Right kidney (tissue), 9 donors: Measurements from ENCODE around the gene PLPPR5.
"Not testable (repeated sequence)": the region's sequence is repeated elsewhere in the genome, so short reads cannot be mapped to it uniquely, and the experiment has no call there.

ENCODE experiments used
- DNase-seq: peaks from one replicate; pipeline ENCODE4 v3.0.0-alpha.2; 2016
- long read RNA-seq, 8 donors: transcript quantifications; one replicate each; lab custom pipeline, GENCODE V29; 2026

PLPPR5 gene, protein sequence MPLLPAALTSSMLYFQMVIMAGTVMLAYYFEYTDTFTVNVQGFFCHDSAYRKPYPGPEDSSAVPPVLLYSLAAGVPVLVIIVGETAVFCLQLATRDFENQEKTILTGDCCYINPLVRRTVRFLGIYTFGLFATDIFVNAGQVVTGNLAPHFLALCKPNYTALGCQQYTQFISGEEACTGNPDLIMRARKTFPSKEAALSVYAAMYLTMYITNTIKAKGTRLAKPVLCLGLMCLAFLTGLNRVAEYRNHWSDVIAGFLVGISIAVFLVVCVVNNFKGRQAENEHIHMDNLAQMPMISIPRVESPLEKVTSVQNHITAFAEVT
- long read RNA-seq, donor 1, partial matches to known transcripts, result 0 of 1 reads
- long read RNA-seq, donor 1, other reads (novel, unspliced or antisense), result 0 of 1 reads
- long read RNA-seq, donor 2, result 0 reads
- long read RNA-seq, donor 3, full-length matches to known transcripts, result 2 of 2 reads
- long read RNA-seq, donor 3, partial matches to known transcripts, result 0 of 2 reads
- long read RNA-seq, donor 3, other reads (novel, unspliced or antisense), result 0 of 2 reads
- long read RNA-seq, donor 4, full-length matches to known transcripts, result 2 of 2 reads
- long read RNA-seq, donor 4, partial matches to known transcripts, result 0 of 2 reads
- long read RNA-seq, donor 4, other reads (novel, unspliced or antisense), result 0 of 2 reads
- long read RNA-seq, donor 5, full-length matches to known transcripts, result 3 of 3 reads
- long read RNA-seq, donor 5, partial matches to known transcripts, result 0 of 3 reads
- long read RNA-seq, donor 5, other reads (novel, unspliced or antisense), result 0 of 3 reads
- long read RNA-seq, donor 6, result 0 reads
- long read RNA-seq, donor 7, full-length matches to known transcripts, result 3 of 3 reads
- long read RNA-seq, donor 7, partial matches to known transcripts, result 0 of 3 reads
- long read RNA-seq, donor 7, other reads (novel, unspliced or antisense), result 0 of 3 reads
- long read RNA-seq, donor 8, partial matches to known transcripts, result 7 of 8 reads
- long read RNA-seq, donor 8, other reads (novel, unspliced or antisense), result 0 of 8 reads

DNA sequence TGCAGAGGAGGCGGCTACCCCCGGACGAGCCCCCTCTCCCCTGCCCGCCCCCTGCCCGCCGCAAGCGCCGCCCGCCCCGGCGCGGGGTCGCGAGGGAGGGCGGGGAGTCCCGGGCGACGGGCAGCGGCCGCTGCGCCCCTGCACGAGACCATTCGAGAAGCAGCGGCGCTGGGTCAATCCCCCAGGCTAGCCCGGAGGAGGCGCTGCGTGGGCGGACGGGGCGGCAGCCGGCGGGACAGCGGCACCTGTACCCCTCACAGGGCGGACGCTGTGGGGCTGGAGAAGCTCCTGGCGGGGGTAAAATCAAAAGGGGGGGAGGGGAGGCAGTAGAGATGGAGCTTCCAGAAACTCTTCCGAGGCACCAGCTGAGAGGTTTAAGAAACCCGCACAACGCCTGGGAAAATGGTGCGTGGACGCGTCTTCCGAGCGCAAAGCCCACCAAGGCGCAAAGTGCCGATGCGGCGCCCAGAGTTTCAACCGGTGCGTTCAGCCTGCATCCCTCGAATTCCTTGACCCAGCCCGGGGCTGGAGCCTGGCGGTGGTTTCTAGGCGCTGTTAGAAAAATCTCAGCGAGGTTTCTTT is at the start of gene PLPPR5:
Gene PLPPR5 (minus strand): TSS at position 1 of the 582 bp plus-strand sequence. CDS start 190 bp downstream, outside the sequence.
- peak; percentile 47 for DNase-seq

DNA sequence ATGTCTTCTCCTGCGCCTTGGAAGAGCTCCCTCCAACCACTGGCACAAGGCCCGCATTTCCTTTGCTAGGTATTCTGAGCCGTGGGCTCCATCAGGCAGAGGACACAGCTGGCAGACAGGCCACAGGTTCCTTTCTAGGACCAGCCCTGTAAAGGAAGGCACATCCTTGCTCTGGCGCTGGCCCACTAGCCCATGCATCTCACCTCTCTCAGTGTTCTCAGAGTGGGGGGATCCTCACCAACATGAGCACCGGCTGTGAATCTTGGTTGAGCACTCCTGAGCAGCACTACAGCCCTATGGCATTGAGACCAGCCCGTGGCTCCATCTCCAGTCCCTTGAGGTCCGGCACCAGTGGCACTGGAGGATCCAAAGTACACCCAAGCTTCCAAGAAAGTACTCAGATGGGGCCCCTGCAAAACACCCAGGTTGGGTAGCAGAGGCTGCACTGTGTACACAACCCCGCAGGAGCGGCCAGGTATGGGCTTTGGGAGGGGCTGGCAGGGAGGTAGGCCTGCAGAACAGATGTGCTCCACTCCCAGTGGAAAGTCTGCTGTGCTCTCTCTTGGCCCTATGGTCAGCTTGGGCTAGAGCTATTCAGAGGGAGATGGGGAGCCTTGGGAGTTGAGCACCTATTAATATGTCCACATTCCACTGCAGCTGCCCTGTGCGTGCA is 47.1 kb upstream of the PLPPR5 start:
- DNase-seq, result no peak

DNA sequence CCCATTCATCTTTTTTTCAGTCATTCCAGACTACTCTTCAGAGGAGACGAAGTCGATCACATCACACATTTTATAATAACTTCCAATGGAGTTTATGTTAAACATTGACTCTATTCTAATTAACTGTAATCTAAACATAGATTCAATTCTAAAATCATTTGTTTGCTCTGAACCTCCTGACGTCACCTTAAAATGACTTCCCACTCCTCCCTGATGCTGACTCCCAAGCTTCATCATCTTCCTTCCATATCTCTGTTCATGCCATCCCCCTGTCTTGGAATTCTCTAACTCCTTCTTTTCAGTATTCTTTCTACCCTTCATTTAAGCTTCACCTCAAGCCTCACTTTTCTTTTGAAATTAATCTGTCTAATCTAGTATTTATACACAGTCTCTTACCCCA is 45.1 kb upstream of the PLPPR5 start:
- no peak for DNase-seq

DNA sequence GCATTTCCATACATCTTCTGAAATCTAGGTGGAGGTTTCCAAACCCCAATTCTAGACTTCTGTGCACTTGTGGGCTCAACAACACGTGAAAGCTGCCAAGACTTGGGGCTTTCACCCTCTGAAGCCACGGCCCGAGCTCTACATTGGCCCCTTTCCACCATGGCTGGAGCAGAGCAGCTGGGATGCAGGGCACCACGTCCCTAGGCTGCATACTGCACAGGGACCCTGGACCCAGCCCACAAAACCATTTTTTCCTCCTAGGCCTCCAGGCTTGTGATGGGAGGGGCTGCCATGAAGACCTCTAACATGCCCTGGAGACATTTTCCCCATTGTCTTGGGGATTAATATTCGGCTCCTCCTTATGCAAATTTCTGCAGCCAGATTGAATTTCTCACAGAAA is 32.1 kb upstream of the PLPPR5 start:
- not testable (repeated sequence) for DNase-seq

DNA sequence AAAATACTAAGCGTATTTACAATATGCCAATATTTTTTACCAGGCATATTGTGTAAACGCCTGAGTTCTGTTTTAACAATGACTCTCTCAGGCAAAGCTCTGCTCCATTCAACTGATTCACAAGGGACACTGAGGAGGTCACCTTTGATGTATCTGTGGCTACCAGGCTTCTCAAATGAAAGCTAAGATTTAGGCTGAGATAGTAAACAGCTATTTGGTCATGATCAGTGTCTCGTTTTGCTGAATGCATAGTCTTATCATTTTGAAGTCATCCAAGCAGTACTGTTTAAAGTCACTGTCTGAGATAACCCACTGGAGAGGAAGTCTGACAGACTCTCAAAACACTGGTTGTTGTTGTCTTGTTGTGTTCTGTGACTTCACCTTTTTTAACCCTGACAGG is 13.7 kb upstream of the PLPPR5 start:
- DNase-seq, result no peak

DNA sequence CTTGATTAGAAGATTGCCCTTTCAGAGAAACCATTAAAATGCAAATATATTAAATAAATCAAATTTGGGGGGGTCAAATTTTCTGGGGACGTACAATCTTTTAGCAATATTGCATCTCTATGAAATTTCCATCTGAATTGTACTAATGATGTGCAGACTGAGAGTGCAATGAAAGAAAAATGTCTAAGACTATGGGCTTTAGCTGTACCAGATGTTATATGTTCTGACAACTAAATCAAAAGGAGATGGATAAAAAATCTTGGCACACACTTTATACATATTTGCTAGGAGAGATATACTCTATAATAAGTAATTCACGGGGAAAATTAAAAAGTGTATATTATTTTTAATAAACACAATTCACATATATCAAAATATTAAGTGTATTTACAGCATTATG is 13.0 kb upstream of the PLPPR5 start:
- DNase-seq, result no peak

DNA sequence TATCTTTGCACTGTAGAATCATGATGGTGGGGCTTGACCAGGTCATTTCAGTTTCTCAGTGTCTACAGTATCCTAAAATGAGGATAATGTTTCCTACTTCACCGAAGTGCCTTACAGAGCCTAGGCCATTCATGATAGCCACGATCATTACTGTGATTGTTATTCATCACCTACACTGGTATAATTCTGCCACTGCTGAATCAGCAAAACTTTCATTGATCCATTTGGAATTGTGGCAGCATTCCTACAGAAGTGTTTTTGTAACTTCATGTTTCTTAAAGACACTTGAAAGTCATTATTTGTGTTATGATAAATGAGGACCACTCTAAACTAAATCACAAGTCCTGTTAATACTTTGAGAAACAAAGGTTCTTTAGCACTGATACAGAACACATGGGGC is 6.0 kb upstream of the PLPPR5 start:
- DNase-seq, result no peak

DNA sequence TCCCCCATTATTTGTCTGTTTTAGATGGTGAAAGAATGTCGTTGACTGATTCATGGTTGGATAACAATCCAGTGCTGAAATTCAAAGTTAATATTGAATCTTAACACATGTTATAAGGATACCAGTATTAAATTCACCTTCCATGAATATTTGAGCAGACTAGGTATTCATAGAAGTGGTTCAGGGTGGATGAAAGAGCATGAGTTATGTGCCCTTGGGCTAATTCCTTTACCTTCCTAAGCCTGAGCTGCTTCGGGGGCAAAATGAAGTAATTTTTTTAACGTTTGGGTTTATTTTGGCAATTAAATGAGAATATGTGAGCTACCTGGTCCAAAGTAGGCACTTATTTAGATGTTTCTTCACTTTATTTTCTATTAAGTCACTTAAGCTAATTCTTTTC is 2.7 kb upstream of the PLPPR5 start:
- no peak for DNase-seq

DNA sequence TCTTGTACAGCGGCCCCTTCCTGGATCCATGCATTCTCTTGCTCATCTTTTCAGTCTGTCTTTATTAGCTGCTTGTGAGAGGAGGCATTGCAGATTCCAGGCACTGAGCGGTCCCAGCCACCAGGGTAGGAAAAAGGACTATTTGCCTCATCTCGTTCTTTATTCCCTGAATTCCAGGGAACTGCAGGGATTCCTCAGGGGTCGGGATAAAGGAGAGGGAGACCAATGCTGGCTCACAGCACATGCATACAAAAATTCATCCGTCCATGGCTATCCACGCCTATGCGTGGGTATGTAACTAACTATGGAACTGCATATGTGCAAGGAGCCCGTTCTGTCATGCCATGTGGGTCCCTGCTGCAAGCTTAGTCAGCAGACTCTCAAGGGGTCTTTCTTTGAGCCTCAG is 879 bp upstream of the PLPPR5 start:
- no peak for DNase-seq

DNA sequence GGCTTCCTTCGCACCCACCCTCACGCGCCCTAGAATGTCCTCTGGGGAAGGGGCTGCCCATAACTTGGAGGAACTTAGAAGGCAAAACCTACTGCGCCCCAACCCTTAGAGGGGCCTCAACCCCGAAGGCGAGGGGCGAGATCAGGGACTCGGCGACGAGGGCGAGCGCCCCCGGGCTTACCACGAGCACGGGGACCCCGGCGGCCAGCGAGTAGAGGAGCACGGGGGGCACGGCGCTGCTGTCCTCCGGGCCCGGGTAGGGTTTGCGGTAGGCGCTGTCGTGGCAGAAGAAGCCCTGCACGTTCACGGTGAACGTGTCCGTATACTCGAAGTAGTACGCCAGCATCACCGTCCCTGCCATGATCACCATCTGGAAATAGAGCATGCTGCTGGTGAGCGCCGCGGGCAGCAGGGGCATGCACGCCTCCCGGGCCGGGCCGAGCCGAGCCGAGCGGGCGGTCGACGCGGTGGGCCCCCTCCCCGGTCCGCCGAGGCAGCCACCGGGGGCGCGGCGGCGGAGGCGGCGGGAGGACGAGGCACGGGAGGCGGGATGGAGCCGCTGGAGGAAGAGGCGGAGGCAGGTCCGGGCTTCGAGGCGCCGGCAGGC is 304 bp downstream of the PLPPR5 start:
- peak; percentile 51 for DNase-seq

DNA sequence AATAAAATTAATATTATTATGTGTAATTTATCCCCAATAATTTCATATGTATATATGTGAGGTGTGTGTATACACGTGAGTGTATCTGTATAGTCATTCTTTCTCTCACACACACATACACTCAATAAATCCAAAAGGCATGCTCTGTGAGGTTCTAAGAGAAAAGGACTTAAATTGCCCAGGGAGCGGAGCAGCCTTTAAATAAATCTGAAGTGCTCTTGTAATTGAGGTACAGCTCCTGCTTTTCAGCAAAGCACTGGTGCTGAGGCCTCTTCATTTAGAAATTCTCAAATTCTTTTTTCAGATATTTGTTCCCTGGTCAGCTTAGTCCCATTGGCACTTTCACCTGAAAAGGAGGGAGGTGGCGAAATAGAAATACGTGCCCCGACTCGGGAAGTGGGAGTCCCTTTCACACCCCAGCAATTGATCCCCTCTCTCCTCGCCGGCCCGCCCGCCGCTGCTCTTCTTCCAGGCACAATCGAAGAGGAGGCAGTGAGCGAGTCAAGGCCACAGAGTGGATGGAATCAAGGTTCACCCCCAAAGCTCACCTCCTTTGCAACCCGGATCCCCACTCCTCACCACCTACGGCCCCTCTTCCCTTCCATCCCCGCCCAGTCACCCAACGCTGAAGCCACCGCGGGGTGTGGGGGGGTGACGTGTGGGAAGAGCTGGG is 944 bp downstream of the PLPPR5 start:
- peak; percentile 38 for DNase-seq

DNA sequence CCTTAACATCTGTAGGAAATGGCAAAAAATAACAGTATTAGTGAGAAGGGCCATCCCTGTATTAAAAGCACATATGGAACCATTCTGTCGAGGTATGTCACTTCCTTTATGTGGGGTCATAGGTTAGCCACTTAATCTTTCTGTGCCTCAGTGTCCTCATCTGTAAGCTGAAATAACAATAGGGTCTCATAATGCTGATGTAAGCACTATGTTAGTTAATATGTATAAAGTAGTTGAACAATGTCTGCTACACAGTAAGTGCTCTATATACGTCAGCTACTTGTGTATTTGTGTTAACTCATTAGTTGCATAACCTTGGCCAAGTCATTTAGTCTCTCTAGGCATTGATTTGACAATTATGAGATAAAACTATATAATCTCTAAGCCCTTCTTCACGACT is 11.8 kb downstream of the PLPPR5 start:
- no peak for DNase-seq

DNA sequence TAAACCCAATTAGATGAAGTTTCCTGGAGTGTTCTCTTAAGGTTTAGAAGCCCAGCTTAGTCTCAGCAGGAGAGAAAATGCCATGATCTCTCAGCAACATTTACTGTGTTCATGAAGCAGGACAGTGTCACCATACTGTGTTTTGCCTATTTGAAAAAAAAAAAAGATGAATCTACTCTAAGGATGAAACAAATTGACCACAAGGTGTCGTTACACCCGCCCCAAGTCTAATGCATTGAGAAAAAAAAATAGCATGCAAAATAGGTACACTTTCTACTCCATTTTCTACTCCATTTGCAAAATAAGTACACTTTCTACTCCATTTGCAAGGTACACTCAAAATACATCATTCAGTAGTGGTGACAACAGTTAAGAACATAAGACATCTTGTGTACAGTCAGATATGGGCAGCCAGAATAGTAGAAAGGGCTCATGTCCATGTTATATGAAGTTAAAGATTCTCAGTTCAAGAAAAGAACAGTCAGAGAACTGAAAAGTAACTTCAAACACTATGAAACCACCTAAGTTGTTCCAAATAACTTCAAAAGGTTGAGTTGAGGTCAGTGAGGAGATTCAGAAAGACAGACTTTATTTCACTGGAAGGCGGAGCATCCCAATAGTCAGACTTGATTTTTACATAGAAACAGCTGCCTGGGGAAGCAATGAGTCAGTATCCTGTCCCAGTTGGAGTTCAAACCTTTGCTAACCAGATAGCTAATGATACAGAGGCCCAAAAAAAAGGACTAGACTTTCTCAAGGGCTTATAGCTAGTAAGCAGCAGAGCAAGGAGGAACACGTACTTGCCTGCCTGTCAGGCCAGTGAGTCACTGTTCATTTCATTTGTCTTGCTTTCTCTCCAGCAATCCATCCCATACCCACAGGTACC is 13.3 kb downstream of the PLPPR5 start:
- no peak for DNase-seq

DNA sequence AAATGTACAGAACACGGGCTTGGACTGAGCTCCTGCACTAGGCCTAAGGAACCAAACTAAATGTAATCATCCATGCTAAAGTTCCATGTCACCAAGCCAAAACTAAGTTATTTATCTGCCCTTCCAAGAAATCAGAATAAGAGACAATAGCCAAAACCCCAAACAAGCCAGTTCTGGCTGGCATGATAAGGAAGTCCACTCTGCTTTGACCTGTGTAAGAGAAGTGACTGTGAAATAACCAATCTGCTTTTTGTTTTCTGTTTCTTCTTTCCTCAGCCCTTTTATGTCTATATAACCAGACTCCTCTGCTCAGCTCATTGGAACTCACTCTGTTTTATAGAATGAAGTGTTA is 15.1 kb downstream of the PLPPR5 start:
- DNase-seq, result no peak

DNA sequence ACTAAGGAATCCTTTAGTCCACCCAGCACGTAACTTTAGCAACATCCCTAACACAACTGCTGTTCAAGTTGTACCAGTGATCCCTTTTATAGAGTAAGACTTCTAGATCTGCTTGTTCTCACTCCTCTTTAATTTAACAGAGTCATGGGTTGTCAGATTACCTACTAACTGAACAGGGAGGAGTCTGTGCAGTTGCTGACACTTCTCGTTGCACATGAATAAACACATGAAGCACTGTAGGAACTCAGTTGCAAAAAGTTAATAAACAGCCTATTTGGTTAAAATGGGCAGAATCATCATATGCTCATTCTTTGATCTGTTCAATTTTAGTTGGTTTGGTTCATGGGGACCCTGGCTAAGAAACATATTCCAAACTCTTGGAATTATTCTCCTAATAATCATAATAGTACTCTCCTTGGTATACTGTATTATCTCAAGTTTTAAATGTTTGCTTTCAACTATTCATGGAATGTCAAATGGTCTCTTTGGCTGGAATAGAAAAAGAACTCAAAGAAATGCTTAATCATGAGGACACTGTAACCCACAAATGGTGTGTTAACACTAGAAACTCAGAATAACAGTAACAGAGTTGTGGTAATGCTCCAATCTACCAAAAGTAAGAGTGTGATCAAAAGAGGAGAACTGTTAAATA is 15.6 kb downstream of the PLPPR5 start:
- no peak for DNase-seq

DNA sequence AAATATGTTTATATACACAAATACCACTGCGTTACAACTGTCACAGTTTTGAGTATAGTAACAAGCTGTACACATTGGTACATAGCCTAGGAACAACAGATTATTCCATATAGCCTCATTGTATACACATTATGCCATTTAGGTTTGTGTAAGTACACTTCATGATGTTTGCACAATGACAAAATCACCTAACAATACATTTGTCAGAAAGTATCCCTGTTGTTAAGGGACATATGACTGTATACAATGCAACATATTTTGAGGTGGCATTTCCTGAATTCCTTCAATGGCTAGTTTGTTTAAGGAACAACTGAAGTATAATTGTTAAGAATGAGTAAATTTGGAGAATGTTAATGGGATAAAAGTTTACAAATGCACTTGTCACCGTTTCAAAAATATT is 19.0 kb downstream of the PLPPR5 start:
- DNase-seq, result no peak

DNA sequence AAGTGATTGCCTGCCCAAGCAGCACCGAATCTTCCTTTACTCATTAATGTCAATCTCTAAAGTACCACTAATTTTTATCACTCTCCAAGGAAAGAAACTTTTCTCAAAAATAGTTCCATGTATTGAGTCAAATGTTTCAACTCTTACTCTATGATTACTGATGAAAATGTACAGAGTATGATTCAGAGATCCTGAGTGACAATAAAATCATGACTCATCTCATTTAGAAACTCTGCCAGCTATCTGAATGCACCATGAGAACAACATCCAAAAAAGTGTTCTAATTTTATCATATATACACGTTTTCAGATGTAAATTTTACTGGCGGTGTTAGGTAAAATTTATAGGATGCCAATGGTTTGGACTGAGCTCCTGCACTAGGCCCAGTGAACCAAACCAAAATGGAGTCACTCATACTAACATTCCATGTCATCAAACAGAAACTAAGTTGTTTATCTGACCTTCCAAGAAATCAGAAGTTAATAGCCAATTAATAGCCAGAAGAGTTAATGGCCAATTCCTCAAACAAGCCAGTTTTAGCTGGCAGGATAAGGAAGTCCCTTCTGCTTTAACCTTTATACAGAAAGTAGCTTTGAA is 22.6 kb downstream of the PLPPR5 start:
- DNase-seq, result no peak

DNA sequence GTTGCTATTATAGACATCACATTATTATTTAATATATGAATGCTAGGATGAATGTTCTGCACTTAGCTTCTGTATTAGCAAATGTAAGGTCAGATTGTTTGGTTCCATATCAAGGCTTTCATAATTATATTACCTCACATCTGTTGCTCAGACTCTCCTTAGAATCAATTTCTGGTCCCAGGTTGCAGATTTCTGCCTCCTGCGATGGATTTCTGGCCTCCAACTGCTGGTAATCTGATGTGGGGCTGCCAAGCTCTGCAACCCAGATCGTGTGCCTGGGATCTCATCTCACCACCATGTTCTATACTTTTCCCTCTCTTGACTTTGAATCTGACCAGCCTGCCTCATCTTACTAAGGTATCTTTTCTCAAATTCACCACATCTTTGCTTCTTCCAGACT is 25.2 kb downstream of the PLPPR5 start:
- DNase-seq, result no peak

DNA sequence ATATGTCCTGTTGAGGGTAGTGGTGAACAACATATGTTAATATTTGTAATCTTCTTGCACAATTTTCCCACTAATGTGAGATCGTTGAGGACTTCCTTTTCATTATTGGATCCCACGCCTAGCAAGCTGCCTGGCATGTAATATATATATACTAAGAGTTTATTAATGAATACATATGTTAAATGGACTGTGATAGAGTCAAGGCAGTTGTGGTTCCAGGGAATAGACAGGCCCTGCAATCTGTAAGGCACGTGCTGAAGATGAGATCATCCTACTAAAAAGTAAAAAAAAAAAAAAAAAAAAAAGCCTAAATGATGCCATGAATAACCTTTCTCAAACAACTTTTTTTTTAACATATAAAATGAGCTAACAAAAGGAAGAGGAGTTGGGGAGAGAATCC is 28.9 kb downstream of the PLPPR5 start:
- DNase-seq, result no peak
